Right cardiac atrium (tissue), 5 donors: ENCODE data around the gene TRAPPC4. TPM values are rescaled to one million over a fixed set of nuclear protein-coding genes. Genes with fewer than 3 reads are reported as not detected.
"Not testable (repeated sequence)": the region's sequence is repeated elsewhere in the genome, so short reads cannot be mapped to it uniquely, and the experiment has no call there.

Experiments
- ATAC-seq, 2 donors: fragments of 200-7000 bp; cut with Tn5 transposase; one replicate each; pipeline versions ENCODE4 v1.8.0 to v1.9.1; 2020; ENCODE audit warnings: moderate library complexity in 2 of 2, mild to moderate bottlenecking in 1 of 2
- DNase-seq, 3 donors: peaks; one replicate each; pipeline ENCODE4 v3.0.0-alpha.2; 2020
- H3K27ac ChIP-seq: one replicate; pipeline ENCODE4 v1.5.1; 2013; ENCODE audit warnings: mild to moderate bottlenecking, low read length, control low read depth, moderate library complexity
- H3K27me3 ChIP-seq: one replicate; pipeline ENCODE4 v1.6.1; 2013; ENCODE audit not compliant: control insufficient read depth, insufficient read depth
- H3K4me1 ChIP-seq: one replicate; pipeline ENCODE4 v1.6.1; 2013; ENCODE audit warnings: low read length; ENCODE audit not compliant: control insufficient read depth, insufficient read depth
- H3K4me3 ChIP-seq: one replicate; pipeline ENCODE4 v1.5.1; 2013; ENCODE audit warnings: low read length, control low read depth
- H3K9me3 ChIP-seq: one replicate; pipeline ENCODE4 v1.6.1; 2013; ENCODE audit warnings: low read length; ENCODE audit not compliant: control insufficient read depth
- WGBS: extraction: QIAGEN DNeasy Blood & Tissue Kit; methylation state at CpG from one replicate; pipeline ENCODE4 v1.1.7; 2013; 5-methylcytosine and 5-hydroxymethylcytosine counted together
- intact Hi-C, 4 donors: fragments of 100-400 bp; cut with DNase I; formaldehyde crosslinking; loops; one replicate each; pipeline versions ENCODE4 v1.11.0 to v1.14.0; 2022 to 2023
- long read RNA-seq, 4 donors: library from polyadenylated mRNA; unstranded; transcript quantifications; one replicate each; pipeline ENCODE4 v2.0.0, GENCODE V29; 2020 to 2021
- polyA plus RNA-seq: library from polyadenylated mRNA; stranded (reverse); fragments of 200-250 nt; gene quantifications from one replicate; pipeline ENCODE4 v1.2.3, GENCODE V29; 2013
- total RNA-seq, 4 donors: library from RNA; stranded (reverse); fragmentation: NEBNext Ultra II Directional; extraction: Animal tissue kit (Norgen Biotek cat#: 25700); gene quantifications; one replicate each; pipeline ENCODE4 v1.2.1, GENCODE V29; 2021
- donor health status: healthy with polysubstance abuse.
- donor health status: DM: no; HTN: yes; CAD: no.
- donor health status: DM: no; HTN: no; CAD: no.
- donor health status: DM: no; HTN: yes; CAD: no; lungs with severe emphysema.
- donor health status: DM: yes; HTN: yes; CAD: no.

The TRAPPC4 gene, protein sequence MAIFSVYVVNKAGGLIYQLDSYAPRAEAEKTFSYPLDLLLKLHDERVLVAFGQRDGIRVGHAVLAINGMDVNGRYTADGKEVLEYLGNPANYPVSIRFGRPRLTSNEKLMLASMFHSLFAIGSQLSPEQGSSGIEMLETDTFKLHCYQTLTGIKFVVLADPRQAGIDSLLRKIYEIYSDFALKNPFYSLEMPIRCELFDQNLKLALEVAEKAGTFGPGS
- 10 to 100 TPM; 32.2 to 44.6 (median 36.8) TPM for total RNA-seq
- 31.4 TPM for polyA plus RNA-seq
- long read RNA-seq, donor 1, transcript TRAPPC4-214 (5 exons, 1,759 nt), result major isoform, 26 of 27 reads
- long read RNA-seq, donor 1, partial matches to known transcripts, result 0 of 27 reads
- long read RNA-seq, donor 1, other reads (novel, unspliced or antisense), result 1 of 27 reads
- long read RNA-seq, donor 2, transcript TRAPPC4-214 (5 exons, 1,759 nt), result major isoform, 12 of 14 reads
- long read RNA-seq, donor 2, partial matches to known transcripts, result 0 of 14 reads
- long read RNA-seq, donor 2, other reads (novel, unspliced or antisense), result 2 of 14 reads
- long read RNA-seq, donor 3, transcript TRAPPC4-214 (5 exons, 1,759 nt), result major isoform, 36 of 40 reads
- long read RNA-seq, donor 3, partial matches to known transcripts, result 0 of 40 reads
- long read RNA-seq, donor 3, other reads (novel, unspliced or antisense), result 1 of 40 reads
- long read RNA-seq, donor 4, transcript TRAPPC4-214 (5 exons, 1,759 nt), result major isoform, 14 of 14 reads
- long read RNA-seq, donor 4, partial matches to known transcripts, result 0 of 14 reads
- long read RNA-seq, donor 4, other reads (novel, unspliced or antisense), result 0 of 14 reads

GRCh38 chr11:119018074-119018938 is at the start of gene TRAPPC4, which contains the start of gene RPS25:
Gene TRAPPC4, plus strand, starts transcription at chr11:119018766. Its CDS starts 30 bp downstream, at chr11:119018796.
Gene RPS25, minus strand, starts transcription at chr11:119018343. Its CDS starts 59 bp downstream, at chr11:119018284.
- intact Hi-C loops, result no loop called here
- Histone ChIP-seq H3K9me3 (no peaks in the 10 kb centered on the region), H3K4me1 (peaks cover 5% of the 10 kb centered on the region), H3K27me3 (no peaks in the 10 kb centered on the region), H3K27ac (peak within 1 kb of the TSS; percentile 95), H3K4me3 (peak within 1 kb of the TSS; percentile 81)
- DNase-seq, result peak; percentile 96 to 98 (median 97)
- peak; percentile 96 to 97 for ATAC-seq
- under 1% methylated on average over 63 of the region's 63 CpGs for WGBS

DNA sequence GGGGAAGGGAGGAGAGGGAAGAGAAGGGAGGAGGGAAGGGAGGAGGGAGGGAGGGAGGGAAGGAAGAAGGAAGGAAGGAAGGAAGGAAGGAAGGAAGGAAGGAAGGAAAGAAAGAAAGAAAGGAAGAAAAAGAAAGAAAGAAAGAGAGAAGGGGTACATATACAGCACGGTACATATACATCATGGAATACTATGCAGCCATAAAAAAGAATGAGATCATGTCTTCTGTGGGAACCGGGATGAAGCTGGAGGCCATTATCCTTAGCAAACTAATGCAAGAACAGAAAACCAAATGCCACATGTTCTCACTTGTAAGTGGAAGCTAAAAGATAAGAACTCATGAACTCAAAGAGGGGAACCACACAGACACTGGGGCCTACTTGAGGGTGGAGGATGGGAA is 49.1 kb upstream of the TRAPPC4 start:
- intact Hi-C loops, result not testable (repeated sequence)
- WGBS, result 93% methylated on average over 2 of the region's 2 CpGs

GRCh38 chr11:118971646-118972045 is 46.9 kb upstream of the TRAPPC4 start, which contains the start of gene FOXR1:
Gene FOXR1, plus strand, starts transcription at chr11:118971761. Its CDS starts 171 bp downstream, at chr11:118971932.
- Histone ChIP-seq H3K9me3 (no peaks in the 10 kb centered on the region), H3K4me3 (no peak within 1 kb of the TSS), H3K27me3 (no peaks in the 10 kb centered on the region), H3K27ac (no peak within 1 kb of the TSS), H3K4me1 (no peaks in the 10 kb centered on the region)
- DNase-seq, result no peak
- WGBS, result 32% methylated on average over 33 of the region's 33 CpGs
- intact Hi-C loops, result no loop called here
- ATAC-seq, result no peak

More for the DNA sequence above, 49.1 kb upstream of the TRAPPC4 start:
- H3K4me3 ChIP-seq, ATAC-seq, DNase-seq, H3K9me3 ChIP-seq, H3K4me1 ChIP-seq, H3K27me3 ChIP-seq, H3K27ac ChIP-seq: not testable (repeated sequence)

- ATAC-seq, result no peak
- no peaks in the 10 kb centered on the region for H3K4me1 ChIP-seq
- H3K27ac ChIP-seq, result no peak overlapping the region
- no peaks in the 10 kb centered on the region for H3K27me3 ChIP-seq
- DNase-seq, result no peak
- H3K9me3 ChIP-seq, result no peaks in the 10 kb centered on the region
- H3K4me3 ChIP-seq, result no peak overlapping the region
- intact Hi-C loops, result no loop called here
- 98% methylated on average over 2 of the region's 2 CpGs for WGBS
These were observed 44.6 kb upstream of the TRAPPC4 start for GRCh38 chr11:118973985-118974384.

GRCh38 chr11:118975771-118976709 is 42.5 kb upstream of the TRAPPC4 start:
- no peak for DNase-seq
- Histone ChIP-seq H3K4me3 (no peak overlapping the region), H3K9me3 (no peaks in the 10 kb centered on the region), H3K27ac (no peak overlapping the region), H3K4me1 (peaks cover 1% of the 10 kb centered on the region), H3K27me3 (no peaks in the 10 kb centered on the region)
- intact Hi-C loops, result no loop called here
- WGBS, result 81% methylated on average over 15 of the region's 15 CpGs
- no peak for ATAC-seq

- Histone ChIP-seq H3K27me3 (no peaks in the 10 kb centered on the region), H3K4me1 (peaks cover 1% of the 10 kb centered on the region), H3K9me3 (no peaks in the 10 kb centered on the region), H3K27ac (no peak overlapping the region), H3K4me3 (no peak overlapping the region)
- DNase-seq (no peak), ATAC-seq (peak in 1 of 2 donors; percentile 17)
- WGBS, result 49% methylated on average over 9 of the region's 9 CpGs
- intact Hi-C loops, result no loop called here
These were observed 39.1 kb upstream of the TRAPPC4 start for GRCh38 chr11:118979434-118979833.

GRCh38 chr11:118980191-118980881 is 38.2 kb upstream of the TRAPPC4 start:
- no peaks in the 10 kb centered on the region for H3K27me3 ChIP-seq
- peak; percentile 56 to 83 (median 83) for DNase-seq
- no peaks in the 10 kb centered on the region for H3K9me3 ChIP-seq
- H3K4me1 ChIP-seq, result peaks cover 1% of the 10 kb centered on the region
- ATAC-seq, result peak; percentile 79 to 82
- 11% methylated on average over 21 of the region's 21 CpGs for WGBS
- intact Hi-C loops, result no loop called here
- H3K4me3 ChIP-seq, result no peak overlapping the region
- H3K27ac ChIP-seq, result no peak overlapping the region

GRCh38 chr11:118984337-118984736 is 34.2 kb upstream of the TRAPPC4 start:
- ATAC-seq, H3K9me3 ChIP-seq, H3K4me3 ChIP-seq, H3K27me3 ChIP-seq, DNase-seq, intact Hi-C loops, H3K27ac ChIP-seq, H3K4me1 ChIP-seq: not testable (repeated sequence)
- WGBS, result 69% methylated on average over 8 of the region's 8 CpGs

DNA sequence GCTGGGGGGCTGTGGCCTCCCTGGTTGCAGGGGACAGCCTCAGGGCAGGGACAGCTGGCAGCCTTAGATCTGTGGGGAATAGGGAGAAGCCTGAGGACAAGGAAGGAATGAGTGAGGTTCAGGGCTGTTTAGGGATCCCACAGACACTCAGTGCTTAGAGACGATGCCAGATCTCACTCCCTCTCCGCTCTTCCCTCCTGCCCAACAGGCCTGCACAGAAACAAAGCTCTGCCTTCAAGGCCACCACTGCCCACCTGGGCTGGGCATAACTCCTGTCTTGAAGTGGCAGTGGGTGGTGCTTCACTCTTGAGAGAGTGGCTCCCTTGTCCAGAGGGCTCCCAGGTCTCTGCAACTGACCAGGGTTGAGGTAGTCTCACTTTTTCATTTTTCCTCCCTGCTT is 33.7 kb upstream of the TRAPPC4 start:
- 79% methylated on average over 2 of the region's 2 CpGs for WGBS
- Histone ChIP-seq H3K4me3 (no peak overlapping the region), H3K4me1 (peaks cover 1% of the 10 kb centered on the region), H3K9me3 (no peaks in the 10 kb centered on the region), H3K27ac (no peak overlapping the region), H3K27me3 (no peaks in the 10 kb centered on the region)
- ATAC-seq (no peak), DNase-seq (no peak)
- intact Hi-C loops, result no loop called here
